ENCODE data around the gene PHRF1.

- TF ChIP-seq CTCF (IDR thresholded peaks at IDR 0.05) (no peak), POLR2A (IDR thresholded peaks at IDR 0.05) (no peak)
These were observed 32.6 kb downstream of the PHRF1 start for GRCh38 chr11:608791-609251.

All from adrenal gland (tissue), 5 donors.